ENCODE data around the gene ZNF844.

The ZNF844 gene

DNA sequence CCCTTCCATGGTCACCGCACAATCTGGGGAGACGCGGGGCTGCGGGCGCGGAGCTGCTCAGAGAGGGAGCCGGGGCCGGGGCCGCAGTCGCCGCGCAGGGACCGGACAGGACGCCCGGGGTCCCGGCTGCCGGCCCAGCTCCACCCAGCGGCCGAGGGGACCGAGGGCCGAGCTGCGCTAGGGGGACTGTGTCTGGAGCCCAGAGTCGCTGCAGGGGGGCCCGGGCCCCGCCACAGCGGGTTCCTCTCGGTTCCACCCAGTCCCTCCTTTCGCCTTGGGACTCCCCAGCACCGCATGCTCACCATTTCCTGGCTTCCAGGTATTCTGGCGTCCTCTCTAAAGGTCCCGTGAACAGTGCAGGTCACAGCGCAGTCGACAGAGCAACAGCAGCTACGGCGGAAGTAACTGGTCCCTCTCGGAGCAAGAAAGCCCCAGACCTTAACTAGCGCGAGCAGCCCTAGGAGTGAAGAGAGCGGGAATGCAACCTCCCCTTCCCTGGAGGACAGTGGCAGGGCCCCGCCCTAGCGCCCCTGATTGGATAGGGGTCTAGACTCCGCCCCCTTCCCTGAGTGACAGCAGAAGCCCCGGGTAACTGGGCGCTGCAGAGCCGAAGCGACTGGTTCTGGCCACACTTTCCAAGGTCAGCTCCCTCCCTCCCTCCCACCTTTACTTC lies 11.9 kb upstream of the ZNF844 start, which contains the start of gene ZNF878 (continued):
- TF ChIP-seq, protein P1, sequence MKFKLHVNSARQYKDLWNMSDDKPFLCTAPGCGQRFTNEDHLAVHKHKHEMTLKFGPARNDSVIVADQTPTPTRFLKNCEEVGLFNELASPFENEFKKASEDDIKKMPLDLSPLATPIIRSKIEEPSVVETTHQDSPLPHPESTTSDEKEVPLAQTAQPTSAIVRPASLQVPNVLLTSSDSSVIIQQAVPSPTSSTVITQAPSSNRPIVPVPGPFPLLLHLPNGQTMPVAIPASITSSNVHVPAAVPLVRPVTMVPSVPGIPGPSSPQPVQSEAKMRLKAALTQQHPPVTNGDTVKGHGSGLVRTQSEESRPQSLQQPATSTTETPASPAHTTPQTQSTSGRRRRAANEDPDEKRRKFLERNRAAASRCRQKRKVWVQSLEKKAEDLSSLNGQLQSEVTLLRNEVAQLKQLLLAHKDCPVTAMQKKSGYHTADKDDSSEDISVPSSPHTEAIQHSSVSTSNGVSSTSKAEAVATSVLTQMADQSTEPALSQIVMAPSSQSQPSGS (tag by site-specific recombination; IDR thresholded peaks at IDR 0.05; ENCODE audit: low read depth), result no peak
- TF ChIP-seq ZNF585B (tag by site-specific recombination; IDR thresholded peaks at IDR 0.05) (no peak), ZNF664 (tag by site-specific recombination; IDR thresholded peaks at IDR 0.05) (no peak), TCF7L2 (IDR thresholded peaks at IDR 0.05; ENCODE audit: borderline replicate concordance, low read depth, low read length) (no peak), ZNF10 (tag by site-specific recombination; IDR thresholded peaks at IDR 0.05) (no peak), GLIS1 (tag by site-specific recombination; IDR thresholded peaks at IDR 0.05) (0 out of 2 replicates have a peak, but pooled peaks have one; percentile 11), IKZF3 (tag by site-specific recombination; IDR thresholded peaks at IDR 0.05) (0 out of 2 replicates have a peak, but pooled peaks have one; percentile 12), ZNF366 (tag by site-specific recombination; conservative IDR thresholded peaks at IDR 0.05) (no peak), ZNF629 (tag by site-specific recombination; IDR thresholded peaks at IDR 0.05) (no peak), SCRT1 (tag by site-specific recombination; IDR thresholded peaks at IDR 0.05; ENCODE audit: borderline replicate concordance) (no peak), ZIC2 (tag by site-specific recombination; IDR thresholded peaks at IDR 0.05) (peak; percentile 13; the same call in 1 of the 2 replicates), ZNF121 (tag by site-specific recombination; IDR thresholded peaks at IDR 0.05) (no peak), ZNF394 (tag by site-specific recombination; IDR thresholded peaks at IDR 0.05; ENCODE audit: borderline replicate concordance) (no peak), ZNF23 (tag by site-specific recombination; IDR thresholded peaks at IDR 0.05; ENCODE audit: borderline replicate concordance) (no peak), ZNF621 (tag by site-specific recombination; IDR thresholded peaks at IDR 0.05) (no peak), ZNF510 (tag by site-specific recombination; IDR thresholded peaks at IDR 0.05; ENCODE audit: insufficient replicate concordance) (no peak), GLIS2 (tag by site-specific recombination; IDR thresholded peaks at IDR 0.05) (peak; percentile 50), SP3 (tag by site-specific recombination; IDR thresholded peaks at IDR 0.05) (no peak), KLF8 (tag by site-specific recombination; IDR thresholded peaks at IDR 0.05) (peak; percentile 38; the same call in 1 of the 2 replicates), ZNF544 (tag by site-specific recombination; IDR thresholded peaks at IDR 0.05) (no peak), HOXD13 (CRISPR knock-in tag; IDR thresholded peaks at IDR 0.05; ENCODE audit: borderline replicate concordance) (no peak), ZNF473 (tag by site-specific recombination; IDR thresholded peaks at IDR 0.05) (no peak), MZF1 (tag by site-specific recombination; IDR thresholded peaks at IDR 0.05; ENCODE audit: borderline replicate concordance) (no peak), ZNF391 (tag by site-specific recombination; IDR thresholded peaks at IDR 0.05; ENCODE audit: borderline replicate concordance, low read depth) (no peak), ZNF548 (tag by site-specific recombination; IDR thresholded peaks at IDR 0.05) (no peak), ZNF560 (tag by site-specific recombination; IDR thresholded peaks at IDR 0.05; ENCODE audit: borderline replicate concordance) (no peak), ZNF214 (tag by site-specific recombination; IDR thresholded peaks at IDR 0.05; ENCODE audit: borderline replicate concordance) (no peak), ZSCAN23 (tag by site-specific recombination; IDR thresholded peaks at IDR 0.05) (no peak), OVOL3 (tag by site-specific recombination; IDR thresholded peaks at IDR 0.05) (no peak)
- TF ChIP-seq, protein P2, sequence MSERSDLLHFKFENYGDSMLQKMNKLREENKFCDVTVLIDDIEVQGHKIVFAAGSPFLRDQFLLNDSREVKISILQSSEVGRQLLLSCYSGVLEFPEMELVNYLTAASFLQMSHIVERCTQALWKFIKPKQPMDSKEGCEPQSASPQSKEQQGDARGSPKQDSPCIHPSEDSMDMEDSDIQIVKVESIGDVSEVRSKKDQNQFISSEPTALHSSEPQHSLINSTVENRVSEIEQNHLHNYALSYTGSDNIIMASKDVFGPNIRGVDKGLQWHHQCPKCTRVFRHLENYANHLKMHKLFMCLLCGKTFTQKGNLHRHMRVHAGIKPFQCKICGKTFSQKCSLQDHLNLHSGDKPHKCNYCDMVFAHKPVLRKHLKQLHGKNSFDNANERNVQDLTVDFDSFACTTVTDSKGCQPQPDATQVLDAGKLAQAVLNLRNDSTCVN (tag by site-specific recombination; optimal IDR thresholded peaks at IDR 0.05), result no peak
- TF ChIP-seq, protein P3, sequence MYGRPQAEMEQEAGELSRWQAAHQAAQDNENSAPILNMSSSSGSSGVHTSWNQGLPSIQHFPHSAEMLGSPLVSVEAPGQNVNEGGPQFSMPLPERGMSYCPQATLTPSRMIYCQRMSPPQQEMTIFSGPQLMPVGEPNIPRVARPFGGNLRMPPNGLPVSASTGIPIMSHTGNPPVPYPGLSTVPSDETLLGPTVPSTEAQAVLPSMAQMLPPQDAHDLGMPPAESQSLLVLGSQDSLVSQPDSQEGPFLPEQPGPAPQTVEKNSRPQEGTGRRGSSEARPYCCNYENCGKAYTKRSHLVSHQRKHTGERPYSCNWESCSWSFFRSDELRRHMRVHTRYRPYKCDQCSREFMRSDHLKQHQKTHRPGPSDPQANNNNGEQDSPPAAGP (tag by site-specific recombination; IDR thresholded peaks at IDR 0.05), result no peak
- TF ChIP-seq, protein P4, sequence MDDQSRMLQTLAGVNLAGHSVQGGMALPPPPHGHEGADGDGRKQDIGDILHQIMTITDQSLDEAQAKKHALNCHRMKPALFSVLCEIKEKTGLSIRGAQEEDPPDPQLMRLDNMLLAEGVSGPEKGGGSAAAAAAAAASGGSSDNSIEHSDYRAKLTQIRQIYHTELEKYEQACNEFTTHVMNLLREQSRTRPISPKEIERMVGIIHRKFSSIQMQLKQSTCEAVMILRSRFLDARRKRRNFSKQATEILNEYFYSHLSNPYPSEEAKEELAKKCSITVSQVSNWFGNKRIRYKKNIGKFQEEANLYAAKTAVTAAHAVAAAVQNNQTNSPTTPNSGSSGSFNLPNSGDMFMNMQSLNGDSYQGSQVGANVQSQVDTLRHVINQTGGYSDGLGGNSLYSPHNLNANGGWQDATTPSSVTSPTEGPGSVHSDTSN (CRISPR knock-in tag; IDR thresholded peaks at IDR 0.05), result peak; percentile 57; the same call in 1 of the 2 replicates
- TF ChIP-seq, protein P5, sequence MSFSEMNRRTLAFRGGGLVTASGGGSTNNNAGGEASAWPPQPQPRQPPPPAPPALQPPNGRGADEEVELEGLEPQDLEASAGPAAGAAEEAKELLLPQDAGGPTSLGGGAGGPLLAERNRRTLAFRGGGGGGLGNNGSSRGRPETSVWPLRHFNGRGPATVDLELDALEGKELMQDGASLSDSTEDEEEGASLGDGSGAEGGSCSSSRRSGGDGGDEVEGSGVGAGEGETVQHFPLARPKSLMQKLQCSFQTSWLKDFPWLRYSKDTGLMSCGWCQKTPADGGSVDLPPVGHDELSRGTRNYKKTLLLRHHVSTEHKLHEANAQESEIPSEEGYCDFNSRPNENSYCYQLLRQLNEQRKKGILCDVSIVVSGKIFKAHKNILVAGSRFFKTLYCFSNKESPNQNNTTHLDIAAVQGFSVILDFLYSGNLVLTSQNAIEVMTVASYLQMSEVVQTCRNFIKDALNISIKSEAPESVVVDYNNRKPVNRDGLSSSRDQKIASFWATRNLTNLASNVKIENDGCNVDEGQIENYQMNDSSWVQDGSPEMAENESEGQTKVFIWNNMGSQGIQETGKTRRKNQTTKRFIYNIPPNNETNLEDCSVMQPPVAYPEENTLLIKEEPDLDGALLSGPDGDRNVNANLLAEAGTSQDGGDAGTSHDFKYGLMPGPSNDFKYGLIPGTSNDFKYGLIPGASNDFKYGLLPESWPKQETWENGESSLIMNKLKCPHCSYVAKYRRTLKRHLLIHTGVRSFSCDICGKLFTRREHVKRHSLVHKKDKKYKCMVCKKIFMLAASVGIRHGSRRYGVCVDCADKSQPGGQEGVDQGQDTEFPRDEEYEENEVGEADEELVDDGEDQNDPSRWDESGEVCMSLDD (tag by site-specific recombination; IDR thresholded peaks at IDR 0.05), result no peak
